Pulmonary artery endothelial cell (primary cell): Measurements from ENCODE around the gene ASIC4. TPM values are rescaled to one million over a fixed set of nuclear protein-coding genes. Genes with fewer than 3 reads are reported as not detected.

Experiments used
- DNase-seq: peaks from one replicate; pipeline ENCODE4 v3.0.0-alpha.2; 2011; ENCODE audit warnings: low read depth, low spot score
- total RNA-seq: library from RNA; depleted of rRNA; stranded (reverse); fragments of >200 nt; gene quantifications from 2 replicates; pipeline ENCODE4 v1.2.3, GENCODE V29; 2014

Gene ASIC4, protein sequence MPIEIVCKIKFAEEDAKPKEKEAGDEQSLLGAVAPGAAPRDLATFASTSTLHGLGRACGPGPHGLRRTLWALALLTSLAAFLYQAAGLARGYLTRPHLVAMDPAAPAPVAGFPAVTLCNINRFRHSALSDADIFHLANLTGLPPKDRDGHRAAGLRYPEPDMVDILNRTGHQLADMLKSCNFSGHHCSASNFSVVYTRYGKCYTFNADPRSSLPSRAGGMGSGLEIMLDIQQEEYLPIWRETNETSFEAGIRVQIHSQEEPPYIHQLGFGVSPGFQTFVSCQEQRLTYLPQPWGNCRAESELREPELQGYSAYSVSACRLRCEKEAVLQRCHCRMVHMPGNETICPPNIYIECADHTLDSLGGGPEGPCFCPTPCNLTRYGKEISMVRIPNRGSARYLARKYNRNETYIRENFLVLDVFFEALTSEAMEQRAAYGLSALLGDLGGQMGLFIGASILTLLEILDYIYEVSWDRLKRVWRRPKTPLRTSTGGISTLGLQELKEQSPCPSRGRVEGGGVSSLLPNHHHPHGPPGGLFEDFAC
- not detected in 2 replicates for total RNA-seq

DNA sequence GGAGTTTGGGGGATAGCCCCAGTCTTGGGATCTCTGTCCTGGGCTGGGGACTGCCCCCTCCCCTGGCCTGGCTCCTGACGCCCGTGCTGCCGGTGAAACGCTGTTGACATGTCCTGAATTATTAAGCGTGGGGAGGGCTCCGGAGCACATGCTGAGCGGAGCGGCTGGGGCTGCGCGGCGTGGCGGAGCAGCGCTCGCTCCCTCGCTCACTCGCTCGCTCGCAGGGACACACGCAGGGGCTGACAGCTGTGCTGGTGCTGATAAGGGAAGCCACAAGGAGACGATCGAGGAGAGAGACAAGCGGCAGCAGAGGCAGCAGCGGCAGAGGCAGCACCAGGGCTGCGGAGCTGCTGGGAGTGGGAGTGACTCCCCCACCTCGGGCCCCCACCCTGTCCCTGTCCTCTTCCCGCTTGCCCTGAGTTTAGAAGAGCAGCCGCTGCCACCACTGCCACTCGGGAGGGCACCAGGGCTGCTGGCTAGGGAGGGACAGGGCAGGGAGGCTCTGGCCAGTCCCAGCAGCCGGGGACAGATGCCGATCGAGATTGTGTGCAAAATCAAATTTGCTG is at the start of gene ASIC4:
Gene ASIC4, plus strand, starts transcription at position 287 of the 566 bp plus-strand sequence. Its CDS starts 243 bp downstream, at position 530.
- DNase-seq = no peak

DNA sequence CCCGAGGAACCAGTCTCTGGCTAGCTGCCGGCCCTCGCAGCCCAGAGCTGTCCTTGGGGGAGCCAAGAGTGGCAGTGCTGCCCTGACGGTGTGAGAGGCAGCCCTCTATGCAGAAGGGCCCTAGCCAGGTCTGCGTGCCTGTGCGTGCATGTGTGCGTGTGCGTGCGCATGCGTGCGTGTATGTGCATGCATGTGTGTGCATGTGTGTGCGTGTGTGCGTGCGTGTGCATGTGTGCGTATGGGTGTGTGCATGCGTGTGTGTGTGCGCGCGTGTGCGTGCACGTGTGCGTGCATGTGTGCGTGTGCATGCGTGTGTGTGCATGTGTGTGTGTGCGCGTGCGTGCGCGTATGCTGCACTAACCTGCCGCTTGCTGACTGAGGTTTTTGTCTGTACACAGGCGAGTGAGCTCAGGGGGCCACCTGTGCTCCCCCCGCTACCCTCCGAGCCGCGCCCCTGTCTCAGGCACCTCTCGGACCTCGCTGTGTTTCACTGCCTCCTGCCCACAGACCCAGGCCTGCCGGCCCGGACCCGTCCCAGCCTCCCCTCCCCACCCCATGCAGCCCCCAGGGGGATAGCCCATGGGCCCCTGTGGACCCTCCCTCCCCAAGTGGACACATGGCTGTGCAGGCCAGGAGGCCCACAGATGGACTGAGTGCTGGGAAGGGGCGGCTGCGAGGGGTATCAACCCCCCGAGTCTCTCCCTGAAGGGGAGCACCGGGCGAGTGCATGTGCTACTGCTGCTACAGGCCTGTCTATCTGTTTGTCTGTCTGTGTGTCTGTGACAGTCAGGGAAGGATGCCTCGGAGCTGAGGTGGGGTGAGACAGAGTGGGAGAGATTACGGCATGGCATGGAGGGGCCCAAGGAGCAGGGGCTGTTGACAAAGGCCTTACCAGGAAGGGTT is 48.4 kb upstream of the ASIC4 start:
- no peak for DNase-seq

DNA sequence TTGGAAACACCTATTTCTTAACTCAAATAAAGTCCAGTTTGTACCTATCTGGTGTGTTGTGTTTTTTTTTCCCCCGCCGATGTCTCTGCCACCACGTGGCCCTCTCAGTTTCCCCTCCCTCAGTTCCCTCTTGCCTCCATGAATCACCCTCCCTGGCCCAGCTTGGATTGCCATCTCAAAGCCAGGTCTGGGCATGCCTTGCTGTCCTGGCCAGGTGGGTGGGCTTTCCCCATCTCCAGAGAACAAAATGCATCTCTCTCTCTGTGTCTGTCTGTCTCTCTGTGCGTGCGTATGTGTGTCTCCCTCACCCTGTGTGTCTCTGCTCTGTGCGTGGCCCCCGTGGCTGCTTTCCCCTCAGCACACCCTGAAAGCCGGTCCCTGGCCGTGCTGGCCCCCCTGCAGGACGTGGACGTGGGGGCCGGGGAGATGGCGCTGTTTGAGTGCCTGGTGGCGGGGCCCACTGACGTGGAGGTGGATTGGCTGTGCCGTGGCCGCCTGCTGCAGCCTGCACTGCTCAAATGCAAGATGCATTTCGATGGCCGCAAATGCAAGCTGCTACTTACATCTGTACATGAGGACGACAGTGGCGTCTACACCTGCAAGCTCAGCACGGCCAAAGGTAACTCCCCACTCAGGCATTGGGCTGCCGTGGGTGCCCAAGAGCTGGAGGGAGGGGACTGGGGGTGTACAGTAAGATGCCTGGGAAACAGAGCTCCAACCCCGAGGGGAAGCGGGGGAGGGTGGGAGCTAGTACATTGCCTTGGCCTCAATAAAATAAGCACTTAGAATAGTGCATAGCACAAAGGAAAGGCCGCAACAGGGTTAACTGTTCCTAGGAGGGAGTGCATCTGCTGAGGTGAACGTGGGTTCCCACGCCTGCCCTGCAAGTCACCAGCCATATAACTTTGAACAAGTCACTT is 47.2 kb upstream of the ASIC4 start:
- DNase-seq = no peak

- DNase-seq = no peak
Observed at GRCh38 chr2:219467736-219468075, 46.6 kb upstream of the ASIC4 start.

DNA sequence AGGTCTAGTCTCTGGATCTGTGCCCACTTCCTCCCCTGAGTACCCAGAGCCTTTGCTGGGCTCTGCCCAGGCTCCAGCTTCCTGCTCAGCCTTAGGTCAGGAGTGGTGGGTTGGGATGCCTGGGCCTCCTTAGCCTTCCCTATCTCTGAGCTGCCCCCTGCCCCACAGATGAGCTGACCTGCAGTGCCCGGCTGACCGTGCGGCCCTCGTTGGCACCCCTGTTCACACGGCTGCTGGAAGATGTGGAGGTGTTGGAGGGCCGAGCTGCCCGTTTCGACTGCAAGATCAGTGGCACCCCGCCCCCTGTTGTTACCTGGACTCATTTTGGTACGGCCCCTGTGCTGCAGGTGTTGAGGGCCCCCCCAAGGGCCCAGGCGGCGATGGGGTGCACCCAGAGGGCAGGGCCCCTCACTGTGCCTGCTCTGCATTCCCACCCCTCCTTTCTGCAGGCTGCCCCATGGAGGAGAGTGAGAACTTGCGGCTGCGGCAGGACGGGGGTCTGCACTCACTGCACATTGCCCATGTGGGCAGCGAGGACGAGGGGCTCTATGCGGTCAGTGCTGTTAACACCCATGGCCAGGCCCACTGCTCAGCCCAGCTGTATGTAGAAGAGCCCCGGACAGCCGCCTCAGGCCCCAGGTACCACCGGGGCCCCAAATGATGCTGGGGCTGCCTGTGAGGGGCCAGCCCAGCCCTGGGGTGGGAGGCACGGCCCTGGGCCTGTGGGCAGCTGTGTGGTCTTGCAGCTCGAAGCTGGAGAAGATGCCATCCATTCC is 45.7 kb upstream of the ASIC4 start:
- DNase-seq = no peak

DNA sequence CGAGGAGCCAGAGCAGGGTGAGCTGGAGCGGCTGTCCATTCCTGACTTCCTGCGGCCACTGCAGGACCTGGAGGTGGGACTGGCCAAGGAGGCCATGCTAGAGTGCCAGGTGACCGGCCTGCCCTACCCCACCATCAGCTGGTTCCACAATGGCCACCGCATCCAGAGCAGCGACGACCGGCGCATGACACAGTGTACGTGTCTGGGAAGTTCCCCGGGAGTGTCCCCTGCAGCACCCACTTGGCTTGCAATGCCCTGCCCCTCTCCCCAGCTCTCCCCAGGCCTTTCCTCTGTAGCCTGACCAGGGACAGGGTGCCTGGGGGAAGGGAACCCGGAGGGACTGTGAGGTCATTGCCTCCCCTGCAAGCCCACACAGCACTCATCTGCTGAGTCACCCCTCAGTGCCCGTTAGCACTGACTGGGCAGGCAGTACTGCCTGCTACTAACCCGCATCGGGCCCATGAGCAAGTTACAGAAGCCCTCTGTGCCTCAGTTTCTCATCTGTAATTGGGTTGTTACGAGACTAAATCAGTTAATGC is 45.0 kb upstream of the ASIC4 start:
- no peak for DNase-seq

DNA sequence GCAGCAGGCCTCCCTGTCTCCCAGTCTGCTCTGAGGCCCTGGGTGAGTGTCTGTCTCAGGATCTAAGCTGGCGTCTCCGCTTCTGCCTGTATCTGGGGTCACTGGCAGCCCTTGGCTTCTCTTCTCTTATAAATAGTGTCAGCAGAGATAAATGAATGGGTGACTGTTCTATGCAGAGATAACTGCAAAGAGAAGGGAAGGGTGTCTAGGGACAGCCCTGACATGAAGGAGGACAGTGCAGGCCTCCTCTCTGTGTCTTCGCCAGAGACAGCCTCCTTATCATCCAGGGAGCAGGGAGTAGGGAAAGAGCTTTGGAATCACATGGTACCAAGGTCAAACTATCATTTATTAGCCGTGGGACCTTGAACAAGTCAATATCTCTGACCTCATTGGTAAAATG is 43.9 kb upstream of the ASIC4 start:
- no peak for DNase-seq

GRCh38 chr2:219471476-219472371 is 42.6 kb upstream of the ASIC4 start:
- no peak for DNase-seq

DNA sequence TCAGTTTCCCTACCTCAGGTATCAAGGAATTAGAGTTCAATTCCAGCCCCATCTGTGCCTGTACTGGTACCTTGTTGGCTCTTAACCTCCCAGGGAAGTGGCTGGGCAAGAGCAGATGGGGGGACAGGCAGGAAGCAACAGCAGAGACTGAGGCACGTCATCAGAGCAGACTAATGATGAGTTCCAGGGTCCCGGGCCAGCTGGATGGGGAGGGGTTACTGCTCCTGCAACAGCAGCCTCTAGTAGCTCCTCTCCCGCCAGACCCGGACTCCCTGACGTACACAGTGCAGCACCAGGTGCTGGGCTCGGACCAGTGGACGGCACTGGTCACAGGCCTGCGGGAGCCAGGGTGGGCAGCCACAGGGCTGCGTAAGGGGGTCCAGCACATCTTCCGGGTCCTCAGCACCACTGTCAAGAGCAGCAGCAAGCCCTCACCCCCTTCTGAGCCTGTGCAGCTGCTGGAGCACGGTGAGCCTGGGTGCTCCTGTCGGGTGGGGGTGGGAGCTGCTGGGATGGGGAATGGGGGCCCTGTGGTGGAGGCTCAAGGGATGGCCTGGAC is 41.6 kb upstream of the ASIC4 start:
- DNase-seq = no peak

DNA sequence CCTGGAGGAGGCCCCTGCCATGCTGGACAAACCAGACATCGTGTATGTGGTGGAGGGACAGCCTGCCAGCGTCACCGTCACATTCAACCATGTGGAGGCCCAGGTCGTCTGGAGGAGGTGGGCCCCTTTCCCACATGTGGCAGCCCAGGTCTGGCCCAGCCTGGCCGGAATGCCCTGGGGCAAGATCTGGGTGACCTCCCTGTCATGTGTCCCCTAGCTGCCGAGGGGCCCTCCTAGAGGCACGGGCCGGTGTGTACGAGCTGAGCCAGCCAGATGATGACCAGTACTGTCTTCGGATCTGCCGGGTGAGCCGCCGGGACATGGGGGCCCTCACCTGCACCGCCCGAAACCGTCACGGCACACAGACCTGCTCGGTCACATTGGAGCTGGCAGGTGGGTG is 40.8 kb upstream of the ASIC4 start:
- no peak for DNase-seq

DNA sequence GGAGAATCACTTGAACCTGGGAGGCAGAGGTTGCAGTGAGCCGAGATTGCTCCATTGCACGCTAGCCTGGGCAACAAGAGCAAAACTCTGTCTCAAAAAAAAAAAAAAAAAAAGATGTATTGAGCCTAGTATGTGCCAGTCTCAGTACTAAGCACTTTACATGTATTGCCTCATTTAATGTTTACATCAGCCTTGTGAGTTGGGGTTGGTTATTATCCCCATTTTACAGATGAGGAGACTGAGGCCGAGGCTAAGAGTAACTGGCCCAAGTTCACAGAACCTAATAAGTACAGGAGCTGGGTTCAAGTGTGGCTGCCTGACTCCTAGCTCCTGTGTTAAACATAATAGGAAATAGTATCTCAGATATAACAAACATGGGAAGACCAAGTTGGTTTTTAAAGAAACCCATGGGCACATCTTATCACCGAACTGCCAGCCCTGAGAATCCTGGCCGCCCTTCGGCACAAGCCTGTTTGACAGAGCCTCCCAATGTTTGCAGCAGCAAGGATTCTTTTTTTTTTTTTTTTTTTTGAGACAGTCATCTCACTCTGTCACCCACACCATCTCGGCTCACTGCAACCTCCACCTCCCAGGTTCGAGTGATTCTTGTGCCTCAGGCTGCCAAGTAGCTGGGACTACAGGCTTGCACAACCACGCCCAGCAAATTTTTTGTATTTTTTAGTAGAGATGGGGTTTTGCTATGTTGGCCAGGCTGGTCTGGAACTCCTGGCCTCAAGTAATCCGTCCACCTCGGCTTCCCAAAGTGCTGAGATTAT is 39.8 kb upstream of the ASIC4 start:
- no peak for DNase-seq

GRCh38 chr2:219475278-219475677 is 39.0 kb upstream of the ASIC4 start:
- DNase-seq = no peak

GRCh38 chr2:219475697-219476651 is 38.3 kb upstream of the ASIC4 start:
- DNase-seq = no peak

GRCh38 chr2:219476652-219477151 is 37.6 kb upstream of the ASIC4 start:
- no peak for DNase-seq

DNA sequence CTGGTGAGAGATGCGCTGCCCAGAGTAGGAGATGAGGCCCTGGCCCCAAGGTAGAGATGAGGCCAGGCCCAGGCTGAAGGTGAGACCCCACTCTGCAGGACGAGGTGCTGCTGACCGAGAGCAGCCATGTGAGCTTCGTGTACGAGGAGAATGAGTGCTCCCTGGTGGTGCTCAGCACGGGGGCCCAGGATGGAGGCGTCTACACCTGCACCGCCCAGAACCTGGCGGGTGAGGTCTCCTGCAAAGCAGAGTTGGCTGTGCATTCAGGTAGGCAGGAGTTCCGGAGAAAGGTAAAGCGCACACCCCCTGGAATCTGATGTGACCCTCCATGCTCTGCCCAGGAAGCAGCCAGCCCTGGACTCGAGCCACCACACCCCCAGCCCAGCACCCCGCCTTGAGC is 37.1 kb upstream of the ASIC4 start:
- no peak for DNase-seq

DNA sequence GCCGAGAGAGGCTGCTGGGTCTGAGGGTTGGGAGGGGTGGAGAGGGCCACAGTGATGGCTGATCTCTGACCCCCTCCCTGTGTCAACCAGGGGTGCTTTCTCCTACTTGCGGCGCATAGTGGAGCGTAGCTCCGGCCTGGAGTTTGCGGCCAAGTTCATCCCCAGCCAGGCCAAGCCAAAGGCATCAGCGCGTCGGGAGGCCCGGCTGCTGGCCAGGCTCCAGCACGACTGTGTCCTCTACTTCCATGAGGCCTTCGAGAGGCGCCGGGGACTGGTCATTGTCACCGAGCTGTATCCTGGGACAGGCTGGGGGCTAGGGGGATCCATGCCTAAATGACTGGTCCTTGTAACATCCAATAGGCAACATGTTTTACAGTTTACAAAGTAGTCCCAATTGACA is 36.5 kb upstream of the ASIC4 start:
- no peak for DNase-seq
